ENCODE measurements around the gene DTNBP1.

DTNBP1 gene

GRCh38 chr6:15623276-15624116, 39.3 kb downstream of the DTNBP1 start:
- peak; percentile 15 for DNase-seq

- peak; percentile 5 for DNase-seq
Observed at GRCh38 chr6:15622045-15622740, 40.6 kb downstream of the DTNBP1 start.

GRCh38 chr6:15621203-15622044, 41.4 kb downstream of the DTNBP1 start:
- peak; percentile 92 for DNase-seq

- peak; percentile 80 for DNase-seq
Observed at GRCh38 chr6:15620611-15621010, 42.2 kb downstream of the DTNBP1 start.

GRCh38 chr6:15619330-15619729, 43.5 kb downstream of the DTNBP1 start:
- DNase-seq, result no peak

- DNase-seq, result no peak
Observed at GRCh38 chr6:15618685-15619084, 44.1 kb downstream of the DTNBP1 start.

- no peak for DNase-seq
Observed at GRCh38 chr6:15616261-15616660, 46.6 kb downstream of the DTNBP1 start.

- no peak for DNase-seq
Observed at GRCh38 chr6:15615802-15616201, 47.0 kb downstream of the DTNBP1 start.

GRCh38 chr6:15614277-15614676, 48.6 kb downstream of the DTNBP1 start:
- no peak for DNase-seq

- no peak for DNase-seq
Observed at GRCh38 chr6:15608396-15608795, 54.4 kb downstream of the DTNBP1 start.

GRCh38 chr6:15607603-15608002, 55.2 kb downstream of the DTNBP1 start:
- no peak for DNase-seq

- DNase-seq, result no peak
Observed at GRCh38 chr6:15606347-15606746, 56.5 kb downstream of the DTNBP1 start.

GRCh38 chr6:15604843-15605242, 58.0 kb downstream of the DTNBP1 start:
- no peak for DNase-seq

- DNase-seq, result no peak
Observed at GRCh38 chr6:15602154-15602553, 60.7 kb downstream of the DTNBP1 start.

- DNase-seq, result no peak
Observed at GRCh38 chr6:15598273-15598798, 64.5 kb downstream of the DTNBP1 start.

GRCh38 chr6:15596186-15596896, 66.5 kb downstream of the DTNBP1 start:
- no peak for DNase-seq

- DNase-seq, result no peak
Observed at GRCh38 chr6:15595461-15596173, 67.2 kb downstream of the DTNBP1 start.

- no peak for DNase-seq
Observed at GRCh38 chr6:15594512-15595259, 68.1 kb downstream of the DTNBP1 start.

- peak; percentile 5 for DNase-seq
Observed at GRCh38 chr6:15593798-15594197, 69.0 kb downstream of the DTNBP1 start.

- no peak for DNase-seq
Observed at GRCh38 chr6:15592610-15593009, 70.2 kb downstream of the DTNBP1 start.
